Measurements from ENCODE around the gene RGS10. TPM values are rescaled to one million over a fixed set of nuclear protein-coding genes. Genes with fewer than 3 reads are reported as not detected.

The RGS10 gene
- total and polyA plus RNA-seq, 9 of the 15 experiments (the other 6 are each of a cell fraction or from before 2014, with no cell fraction given), result 31.9 to 123 (median 62.1) TPM

- Histone ChIP-seq H3K9me1 (ENCODE audit: control insufficient read depth, insufficient read depth, low read length) (peaks cover 2% of the 10 kb centered on the region), H3K9me3 (replicated peaks; ENCODE audit: control insufficient read depth, insufficient read depth, low read depth, low read length) (no peaks in the 10 kb centered on the region), H3K4me1 (replicated peaks in 1 of 2; ENCODE audit: control insufficient read depth in 2 of 2, insufficient read depth in 2 of 2, low read length in 2 of 2) (peaks cover 20 to 59% of the 10 kb centered on the region in 2 experiments), H3K36me3 (ENCODE audit: control insufficient read depth, insufficient read depth, low read length) (peaks cover 19% of the 10 kb centered on the region; the same call in 1 of the 3 replicates), H3K4me2 (ENCODE audit: insufficient read depth, low read length) (peak overlapping the region; percentile 62), H3K27ac (ENCODE audit: extremely low read depth, low read depth, low read length) (peak overlapping the region; percentile 53; the same call in 2 of the 3 replicates), H3K9ac (ENCODE audit: insufficient read depth in 1 of 2, low read depth in 2 of 2, low read length in 2 of 2) (peak overlapping the region; percentile 28 to 84), H3K4me3 (peak overlapping the region; percentile 7; the same call in 1 of the 2 replicates), H4K20me1 (replicated peaks; ENCODE audit: control insufficient read depth, insufficient read depth, low read length) (0 out of 2 replicates have a peak, but pooled peaks cover 5% of the 10 kb centered on the region), H3K79me2 (ENCODE audit: control insufficient read depth, insufficient read depth, low read length) (peaks cover 78% of the 10 kb centered on the region), H2AFZ (ENCODE audit: low read depth, low read length) (no peak overlapping the region), H3K27me3 (ENCODE audit: control insufficient read depth in 2 of 2, insufficient read depth in 2 of 2, low read length in 2 of 2) (no peaks in the 10 kb centered on the region)
- no TSS peak for BruUV-seq (replicated peaks)
- DNase-seq (ENCODE audit: extremely low read depth in 1 of 4, low spot score in 3 of 4), result no peak
- WGBS (ENCODE audit: insufficient coverage, low coverage, missing lambda C conversion rate), result 55% methylated on average over 7 of the region's 9 CpGs
- ATAC-seq, result no peak
- TF ChIP-seq KDM4B (IDR thresholded peaks at IDR 0.05; ENCODE audit: borderline replicate concordance in 2 of 2, low read depth in 1 of 2), result no peak
- no peak for TF ChIP-seq KAT8 (IDR thresholded peaks at IDR 0.05; ENCODE audit: low read depth)
- TF ChIP-seq ZNF57 (CRISPR knock-in tag; IDR thresholded peaks at IDR 0.05), result no peak
- TF ChIP-seq BACH1 (tag; IDR thresholded peaks at IDR 0.05), result no peak
- TF ChIP-seq POLR2AphosphoS5 (IDR thresholded peaks at IDR 0.05; ENCODE audit: control insufficient read depth, insufficient read depth, low read depth, low read length), result no peak
- TF ChIP-seq ZNF12 (CRISPR knock-in tag; IDR thresholded peaks at IDR 0.05), result no peak
- TF ChIP-seq SETDB1 (IDR thresholded peaks at IDR 0.05; ENCODE audit: low read length), result no peak
- TF ChIP-seq TRIM25 (IDR thresholded peaks at IDR 0.05; ENCODE audit: borderline replicate concordance), result no peak
- no peak for TF ChIP-seq HNRNPK (IDR thresholded peaks at IDR 0.05; ENCODE audit: low read depth, low read length, poor library complexity, severe bottlenecking)
- no peak for TF ChIP-seq KLF16 (IDR thresholded peaks at IDR 0.05)
- no peak for TF ChIP-seq ERF (CRISPR knock-in tag; IDR thresholded peaks at IDR 0.05)
- no peak for TF ChIP-seq FOXP4 (CRISPR knock-in tag; IDR thresholded peaks at IDR 0.05; ENCODE audit: borderline replicate concordance)
- TF ChIP-seq SAFB2 (IDR thresholded peaks at IDR 0.05; ENCODE audit: borderline replicate concordance, low read depth, low read length, severe bottlenecking), result no peak
- no peak for TF ChIP-seq CEBPB (tag; IDR thresholded peaks at IDR 0.05)
- TF ChIP-seq CHD2 (IDR thresholded peaks at IDR 0.05; ENCODE audit: low read depth, low read length), result no peak
- CTCF ChIA-PET (ENCODE audit: low intra/inter-chr PET ratio), result no interaction called here
- POLR2A ChIA-PET, result interaction anchor here (0.7 to 1.8 kb wide), 2 partner anchors 11 to 78 kb away, joined by 3 to 5 read pairs; no protein-coding TSS in a partner anchor
- intact Hi-C loops (cut with micrococcal nuclease), result loop anchor here (2.0 kb wide), 1 partner anchor 19 kb away; no protein-coding TSS in a partner anchor
- FAIRE-seq, result peak; percentile 48
- in situ Hi-C loops (cut with MboI), result no loop called here
Measured at GRCh38 chr10:119539359-119539825, 3.1 kb downstream of the RGS10 start.
